ENCODE results near the gene MRFAP1L1.

Gene MRFAP1L1

DNA sequence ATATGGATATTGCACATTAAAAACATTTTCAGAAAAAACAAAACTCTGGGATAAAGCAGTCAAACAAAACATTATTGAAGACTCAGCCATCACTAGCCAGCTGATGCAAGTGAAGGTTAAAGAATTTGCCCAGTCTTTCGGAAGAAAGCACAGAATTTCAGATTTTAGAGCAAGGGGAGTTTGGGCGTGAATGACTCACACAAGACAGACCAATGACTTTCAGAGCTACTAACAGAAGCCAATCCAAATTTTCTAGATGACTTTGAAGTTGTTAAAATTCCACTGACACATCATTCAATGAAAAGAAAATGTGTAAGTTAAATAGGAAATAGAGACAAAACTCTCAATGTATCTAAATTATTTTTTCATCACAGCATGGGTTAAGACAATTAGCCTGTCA, 4.0 kb downstream of the MRFAP1L1 start:
- POLR2A ChIA-PET = no interaction called here
- CTCF ChIA-PET = no interaction called here
- peaks cover 0 to 38% of the 10 kb centered on the region in 2 experiments; a peak in 1 of 3 replicates for H3K36me3 ChIP-seq (ENCODE audit: control insufficient read depth in 2 of 2, insufficient read depth in 1 of 2, low read length in 2 of 2)

DNA sequence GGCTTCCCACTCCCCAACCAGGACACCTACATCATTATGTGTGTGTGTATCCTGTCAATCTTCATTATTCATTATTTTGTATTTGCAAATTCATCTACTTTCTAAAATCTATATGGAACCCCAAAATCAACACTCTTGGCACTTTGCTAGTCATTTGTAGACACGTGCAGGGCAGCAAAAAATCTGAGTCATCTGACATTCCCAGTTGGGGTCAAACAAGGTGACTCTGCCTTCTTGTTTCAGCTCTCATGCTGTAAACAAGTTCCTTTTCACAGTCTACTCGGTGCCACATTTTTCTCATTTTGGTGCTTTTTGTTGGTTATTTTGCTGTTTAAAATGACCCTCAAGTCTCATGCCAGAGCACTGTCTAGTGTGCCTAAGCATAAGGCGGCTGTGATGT, 5.9 kb downstream of the MRFAP1L1 start:
- no peaks in the 10 kb centered on the region for H3K4me1 ChIP-seq (ENCODE audit: control insufficient read depth, insufficient read depth, low read length)
- H3K9me3 ChIP-seq (ENCODE audit: control insufficient read depth, insufficient read depth, low read depth, low read length) = no peaks in the 10 kb centered on the region
- no peak overlapping the region for H3K4me3 ChIP-seq (ENCODE audit: low read depth, low read length)
- H3K36me3 ChIP-seq (ENCODE audit: control insufficient read depth in 2 of 2, insufficient read depth in 1 of 2, low read length in 2 of 2) = peaks cover 0 to 41% of the 10 kb centered on the region in 2 experiments; a peak in 1 of 3 replicates
- ChIA-PET CTCF (no interaction called here), POLR2A (no interaction called here)
- TF ChIP-seq, protein P1, sequence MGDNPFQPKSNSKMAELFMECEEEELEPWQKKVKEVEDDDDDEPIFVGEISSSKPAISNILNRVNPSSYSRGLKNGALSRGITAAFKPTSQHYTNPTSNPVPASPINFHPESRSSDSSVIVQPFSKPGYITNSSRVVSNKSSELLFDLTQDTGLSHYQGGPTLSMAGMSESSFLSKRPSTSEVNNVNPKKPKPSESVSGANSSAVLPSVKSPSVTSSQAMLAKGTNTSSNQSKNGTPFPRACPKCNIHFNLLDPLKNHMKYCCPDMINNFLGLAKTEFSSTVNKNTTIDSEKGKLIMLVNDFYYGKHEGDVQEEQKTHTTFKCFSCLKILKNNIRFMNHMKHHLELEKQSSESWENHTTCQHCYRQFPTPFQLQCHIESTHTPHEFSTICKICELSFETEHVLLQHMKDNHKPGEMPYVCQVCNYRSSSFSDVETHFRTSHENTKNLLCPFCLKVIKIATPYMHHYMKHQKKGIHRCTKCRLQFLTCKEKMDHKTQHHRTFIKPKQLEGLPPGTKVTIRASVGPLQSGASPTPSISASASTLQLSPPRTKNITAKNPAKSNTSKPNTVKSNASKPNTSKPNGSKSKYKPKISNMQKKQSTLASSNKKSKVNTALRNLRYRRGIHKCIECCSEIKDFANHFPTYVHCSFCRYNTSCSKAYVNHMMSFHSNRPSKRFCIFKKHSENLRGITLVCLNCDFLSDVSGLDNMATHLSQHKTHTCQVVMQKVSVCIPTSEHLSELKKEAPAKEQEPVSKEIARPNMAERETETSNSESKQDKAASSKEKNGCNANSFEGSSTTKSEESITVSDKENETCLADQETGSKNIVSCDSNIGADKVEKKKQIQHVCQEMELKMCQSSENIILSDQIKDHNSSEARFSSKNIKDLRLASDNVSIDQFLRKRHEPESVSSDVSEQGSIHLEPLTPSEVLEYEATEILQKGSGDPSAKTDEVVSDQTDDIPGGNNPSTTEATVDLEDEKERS (tag by site-specific recombination; IDR thresholded peaks at IDR 0.05) = no peak
- no peak for TF ChIP-seq ZBTB21 (tag by site-specific recombination; IDR thresholded peaks at IDR 0.05)
- no peak overlapping the region for H3K27ac ChIP-seq (ENCODE audit: extremely low read depth, low read depth, low read length)

More for the DNA sequence above, 4.0 kb downstream of the MRFAP1L1 start:
- Histone ChIP-seq H3K27ac (ENCODE audit: extremely low read depth, low read depth, low read length) (no peak overlapping the region), H3K9me3 (ENCODE audit: control insufficient read depth, insufficient read depth, low read depth, low read length) (no peaks in the 10 kb centered on the region), H3K4me1 (ENCODE audit: control insufficient read depth, insufficient read depth, low read length) (no peaks in the 10 kb centered on the region), H3K4me3 (ENCODE audit: low read depth, low read length) (no peak overlapping the region)
- TF ChIP-seq, protein P2, sequence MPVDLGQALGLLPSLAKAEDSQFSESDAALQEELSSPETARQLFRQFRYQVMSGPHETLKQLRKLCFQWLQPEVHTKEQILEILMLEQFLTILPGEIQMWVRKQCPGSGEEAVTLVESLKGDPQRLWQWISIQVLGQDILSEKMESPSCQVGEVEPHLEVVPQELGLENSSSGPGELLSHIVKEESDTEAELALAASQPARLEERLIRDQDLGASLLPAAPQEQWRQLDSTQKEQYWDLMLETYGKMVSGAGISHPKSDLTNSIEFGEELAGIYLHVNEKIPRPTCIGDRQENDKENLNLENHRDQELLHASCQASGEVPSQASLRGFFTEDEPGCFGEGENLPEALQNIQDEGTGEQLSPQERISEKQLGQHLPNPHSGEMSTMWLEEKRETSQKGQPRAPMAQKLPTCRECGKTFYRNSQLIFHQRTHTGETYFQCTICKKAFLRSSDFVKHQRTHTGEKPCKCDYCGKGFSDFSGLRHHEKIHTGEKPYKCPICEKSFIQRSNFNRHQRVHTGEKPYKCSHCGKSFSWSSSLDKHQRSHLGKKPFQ (tag by site-specific recombination; IDR thresholded peaks at IDR 0.05) = no peak
- TF ChIP-seq ZFHX2 (tag by site-specific recombination; conservative IDR thresholded peaks at IDR 0.05) (no peak), SCRT1 (tag by site-specific recombination; IDR thresholded peaks at IDR 0.05; ENCODE audit: borderline replicate concordance) (no peak), ZFP69B (tag by site-specific recombination; IDR thresholded peaks at IDR 0.05) (no peak), KLF1 (tag by site-specific recombination; IDR thresholded peaks at IDR 0.05) (no peak), ZNF48 (tag by site-specific recombination; IDR thresholded peaks at IDR 0.05) (no peak), KLF8 (tag by site-specific recombination; IDR thresholded peaks at IDR 0.05) (no peak), ZNF521 (tag by site-specific recombination; IDR thresholded peaks at IDR 0.05) (no peak), ZNF561 (tag by site-specific recombination; IDR thresholded peaks at IDR 0.05; ENCODE audit: borderline replicate concordance) (no peak), OSR2 (tag by site-specific recombination; IDR thresholded peaks at IDR 0.05) (no peak), ZNF155 (tag by site-specific recombination; IDR thresholded peaks at IDR 0.05) (no peak), MYNN (tag by site-specific recombination; IDR thresholded peaks at IDR 0.05; ENCODE audit: borderline replicate concordance) (no peak)
- TF ChIP-seq, protein P3, sequence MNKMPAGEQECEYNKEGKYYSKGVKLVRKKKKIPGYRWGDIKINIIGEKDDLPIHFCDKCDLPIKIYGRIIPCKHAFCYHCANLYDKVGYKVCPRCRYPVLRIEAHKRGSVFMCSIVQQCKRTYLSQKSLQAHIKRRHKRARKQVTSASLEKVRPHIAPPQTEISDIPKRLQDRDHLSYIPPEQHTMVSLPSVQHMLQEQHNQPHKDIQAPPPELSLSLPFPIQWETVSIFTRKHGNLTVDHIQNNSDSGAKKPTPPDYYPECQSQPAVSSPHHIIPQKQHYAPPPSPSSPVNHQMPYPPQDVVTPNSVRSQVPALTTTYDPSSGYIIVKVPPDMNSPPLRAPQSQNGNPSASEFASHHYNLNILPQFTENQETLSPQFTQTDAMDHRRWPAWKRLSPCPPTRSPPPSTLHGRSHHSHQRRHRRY (tag by site-specific recombination; IDR thresholded peaks at IDR 0.05) = no peak
- TF ChIP-seq, protein P4, sequence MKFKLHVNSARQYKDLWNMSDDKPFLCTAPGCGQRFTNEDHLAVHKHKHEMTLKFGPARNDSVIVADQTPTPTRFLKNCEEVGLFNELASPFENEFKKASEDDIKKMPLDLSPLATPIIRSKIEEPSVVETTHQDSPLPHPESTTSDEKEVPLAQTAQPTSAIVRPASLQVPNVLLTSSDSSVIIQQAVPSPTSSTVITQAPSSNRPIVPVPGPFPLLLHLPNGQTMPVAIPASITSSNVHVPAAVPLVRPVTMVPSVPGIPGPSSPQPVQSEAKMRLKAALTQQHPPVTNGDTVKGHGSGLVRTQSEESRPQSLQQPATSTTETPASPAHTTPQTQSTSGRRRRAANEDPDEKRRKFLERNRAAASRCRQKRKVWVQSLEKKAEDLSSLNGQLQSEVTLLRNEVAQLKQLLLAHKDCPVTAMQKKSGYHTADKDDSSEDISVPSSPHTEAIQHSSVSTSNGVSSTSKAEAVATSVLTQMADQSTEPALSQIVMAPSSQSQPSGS (tag by site-specific recombination; IDR thresholded peaks at IDR 0.05; ENCODE audit: low read depth) = no peak
- TF ChIP-seq, protein P5, sequence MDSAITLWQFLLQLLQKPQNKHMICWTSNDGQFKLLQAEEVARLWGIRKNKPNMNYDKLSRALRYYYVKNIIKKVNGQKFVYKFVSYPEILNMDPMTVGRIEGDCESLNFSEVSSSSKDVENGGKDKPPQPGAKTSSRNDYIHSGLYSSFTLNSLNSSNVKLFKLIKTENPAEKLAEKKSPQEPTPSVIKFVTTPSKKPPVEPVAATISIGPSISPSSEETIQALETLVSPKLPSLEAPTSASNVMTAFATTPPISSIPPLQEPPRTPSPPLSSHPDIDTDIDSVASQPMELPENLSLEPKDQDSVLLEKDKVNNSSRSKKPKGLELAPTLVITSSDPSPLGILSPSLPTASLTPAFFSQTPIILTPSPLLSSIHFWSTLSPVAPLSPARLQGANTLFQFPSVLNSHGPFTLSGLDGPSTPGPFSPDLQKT (IDR thresholded peaks at IDR 0.05; ENCODE audit: borderline replicate concordance, low read depth, low read length) = no peak
- TF ChIP-seq, protein P6, sequence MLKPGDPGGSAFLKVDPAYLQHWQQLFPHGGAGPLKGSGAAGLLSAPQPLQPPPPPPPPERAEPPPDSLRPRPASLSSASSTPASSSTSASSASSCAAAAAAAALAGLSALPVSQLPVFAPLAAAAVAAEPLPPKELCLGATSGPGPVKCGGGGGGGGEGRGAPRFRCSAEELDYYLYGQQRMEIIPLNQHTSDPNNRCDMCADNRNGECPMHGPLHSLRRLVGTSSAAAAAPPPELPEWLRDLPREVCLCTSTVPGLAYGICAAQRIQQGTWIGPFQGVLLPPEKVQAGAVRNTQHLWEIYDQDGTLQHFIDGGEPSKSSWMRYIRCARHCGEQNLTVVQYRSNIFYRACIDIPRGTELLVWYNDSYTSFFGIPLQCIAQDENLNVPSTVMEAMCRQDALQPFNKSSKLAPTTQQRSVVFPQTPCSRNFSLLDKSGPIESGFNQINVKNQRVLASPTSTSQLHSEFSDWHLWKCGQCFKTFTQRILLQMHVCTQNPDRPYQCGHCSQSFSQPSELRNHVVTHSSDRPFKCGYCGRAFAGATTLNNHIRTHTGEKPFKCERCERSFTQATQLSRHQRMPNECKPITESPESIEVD (tag by site-specific recombination; IDR thresholded peaks at IDR 0.05) = no peak

Data from HEK293 (cell line).